ENCODE results near the gene ME1. TPM values are rescaled to one million over a fixed set of nuclear protein-coding genes. Genes with fewer than 3 reads are reported as not detected.

The ME1 gene
- total and polyA plus RNA-seq, 2 donors (not counting 3 experiments of a cell fraction or from before 2014, with no cell fraction given) = 7.3 to 29.3 TPM

GRCh38 chr6:83169106-83169505 lies 261.7 kb downstream of the ME1 start:
- Histone ChIP-seq H3K9me3 (replicated peaks; ENCODE audit: control insufficient read depth, insufficient read depth, low read length) (no peaks in the 10 kb centered on the region), H3K4me1 (ENCODE audit: control insufficient read depth, extremely low read depth, insufficient read depth, low read length) (no peaks in the 10 kb centered on the region), H2AFZ (ENCODE audit: low read depth, low read length) (no peak overlapping the region), H3K27me3 (ENCODE audit: control insufficient read depth in 2 of 2, insufficient read depth in 2 of 2, low read length in 2 of 2) (no peaks in the 10 kb centered on the region), H3K36me3 (ENCODE audit: control insufficient read depth in 2 of 2, extremely low read depth in 1 of 2, insufficient read depth in 2 of 2, low read length in 2 of 2) (peaks cover 22 to 45% of the 10 kb centered on the region in 2 experiments), H3K4me3 (replicated peaks in 1 of 3; ENCODE audit: insufficient read depth in 1 of 3, low read depth in 1 of 3, low read length in 3 of 3) (no peak overlapping the region), H3K27ac (ENCODE audit: insufficient read depth, low read depth, low read length) (no peak overlapping the region), H3K9ac (replicated peaks; ENCODE audit: extremely low read depth, insufficient read depth, low read length) (no peak overlapping the region), H3K4me2 (ENCODE audit: insufficient read depth, low read length) (no peak overlapping the region), H3K79me2 (ENCODE audit: control insufficient read depth, insufficient read depth, low read length) (no peaks in the 10 kb centered on the region), H3K9me1 (replicated peaks; ENCODE audit: control insufficient read depth, extremely low read depth, insufficient read depth, low read length) (no peaks in the 10 kb centered on the region), H4K20me1 (replicated peaks; ENCODE audit: control insufficient read depth, extremely low read depth, insufficient read depth, low read length) (peaks cover 2% of the 10 kb centered on the region)
- BruUV-seq (replicated peaks) = no TSS peak
- DNase-seq (ENCODE audit: low read depth, low spot score) (no peak), FAIRE-seq (no peak)
- dilution Hi-C loops (cut with MboI; ENCODE audit: extremely low pct_ligation_motif_present, low sequenced_read_pairs) = no loop called here
- intact Hi-C loops (cut with micrococcal nuclease) = loop anchor here (2.0 kb wide), 2 partner anchors 14 to 46 kb away; no protein-coding TSS in a partner anchor
- POLR2A ChIA-PET = no interaction called here
- TF ChIP-seq MAX (IDR thresholded peaks at IDR 0.05; ENCODE audit: insufficient read depth, insufficient read length) = no peak
- CTCF ChIA-PET = interaction anchor here (1.0 to 4.0 kb wide), 4 partner anchors 46 to 367 kb away, joined by 3 to 18 read pairs (median 5); partner anchors contain the start of genes DOP1A and UBE3D

- FAIRE-seq = no peak
- Histone ChIP-seq H3K4me3 (replicated peaks in 1 of 3; ENCODE audit: insufficient read depth in 1 of 3, low read depth in 1 of 3, low read length in 3 of 3) (no peak overlapping the region), H3K9ac (replicated peaks; ENCODE audit: extremely low read depth, insufficient read depth, low read length) (no peak overlapping the region), H3K4me1 (ENCODE audit: control insufficient read depth, extremely low read depth, insufficient read depth, low read length) (no peaks in the 10 kb centered on the region), H3K4me2 (ENCODE audit: insufficient read depth, low read length) (no peak overlapping the region), H3K27me3 (ENCODE audit: control insufficient read depth in 2 of 2, insufficient read depth in 2 of 2, low read length in 2 of 2) (no peaks in the 10 kb centered on the region), H3K27ac (ENCODE audit: insufficient read depth, low read depth, low read length) (no peak overlapping the region), H4K20me1 (replicated peaks; ENCODE audit: control insufficient read depth, extremely low read depth, insufficient read depth, low read length) (peaks cover 2% of the 10 kb centered on the region), H3K79me2 (ENCODE audit: control insufficient read depth, insufficient read depth, low read length) (no peaks in the 10 kb centered on the region), H3K9me3 (replicated peaks; ENCODE audit: control insufficient read depth, insufficient read depth, low read length) (no peaks in the 10 kb centered on the region), H2AFZ (ENCODE audit: low read depth, low read length) (no peak overlapping the region), H3K36me3 (ENCODE audit: control insufficient read depth in 2 of 2, extremely low read depth in 1 of 2, insufficient read depth in 2 of 2, low read length in 2 of 2) (peaks cover 21 to 45% of the 10 kb centered on the region in 2 experiments), H3K9me1 (replicated peaks; ENCODE audit: control insufficient read depth, extremely low read depth, insufficient read depth, low read length) (no peaks in the 10 kb centered on the region)
- CTCF ChIA-PET = interaction anchor here (3.3 to 4.0 kb wide), 2 partner anchors 47 to 101 kb away, joined by 7 to 18 read pairs; partner anchors contain the start of gene DOP1A
- dilution Hi-C loops (cut with MboI; ENCODE audit: extremely low pct_ligation_motif_present, low sequenced_read_pairs) = no loop called here
- no peak for DNase-seq (ENCODE audit: low read depth, low spot score)
- TF ChIP-seq CTCF (IDR thresholded peaks at IDR 0.05; ENCODE audit: extremely low read depth in 1 of 2, insufficient read depth in 1 of 2, low read depth in 1 of 2, low read length in 2 of 2) = no peak
- no peak for TF ChIP-seq MYC (IDR thresholded peaks at IDR 0.05; ENCODE audit: low read depth, low read length)
- TF ChIP-seq POLR2A (IDR thresholded peaks at IDR 0.05; ENCODE audit: low read depth, low read length) = no peak
- TF ChIP-seq FOS (IDR thresholded peaks at IDR 0.05; ENCODE audit: borderline replicate concordance, insufficient read depth, low read length) = no peak
- no peak for TF ChIP-seq JUN (IDR thresholded peaks at IDR 0.05; ENCODE audit: borderline replicate concordance, insufficient read depth, insufficient read length, low read depth)
- no peak for TF ChIP-seq MAX (IDR thresholded peaks at IDR 0.05; ENCODE audit: insufficient read depth, insufficient read length)
- BruUV-seq (replicated peaks) = no TSS peak
- POLR2A ChIA-PET = no interaction called here
- intact Hi-C loops (cut with micrococcal nuclease) = loop anchor here (2.0 kb wide), 2 partner anchors 14 to 46 kb away; no protein-coding TSS in a partner anchor
Measured at GRCh38 chr6:83168556-83168955, 262.3 kb downstream of the ME1 start.

Measured in endothelial cell of umbilical vein (primary cell).